Neural cell (in vitro differentiated cells): ENCODE results near the gene FCRL6. TPM values are rescaled to one million over a fixed set of nuclear protein-coding genes. Genes with fewer than 3 reads are reported as not detected.

Source experiments
- H2AFZ ChIP-seq: fragments of 200-600, 300-800 bp; sonication (generic), shearing (Covaris generic); 2 replicates; pipeline ENCODE4 v1.6.0; 2014; ENCODE audit warnings: low read depth, mild to moderate bottlenecking, antibody characterized with exemption, low read length, moderate library complexity
- H3F3A ChIP-seq: fragments of 200-600 bp; shearing (Covaris generic); 2 replicates; pipeline ENCODE4 v1.6.1; 2016; ENCODE audit warnings: mild to moderate bottlenecking, moderate library complexity, mixed read lengths, antibody characterized with exemption, low read length; ENCODE audit not compliant: insufficient read depth, poor library complexity, severe bottlenecking
- H3K27ac ChIP-seq: fragments of 200-600, 300-800 bp; sonication (generic), shearing (Covaris generic); 2 replicates; pipeline ENCODE4 v1.5.1; 2014; ENCODE audit warnings: mild to moderate bottlenecking, low read length, moderate library complexity
- H3K27me3 ChIP-seq: fragments of 300-800, 200-600 bp; sonication (generic), shearing (Covaris generic); 2 replicates; pipeline ENCODE4 v1.6.0; 2014; ENCODE audit warnings: mild to moderate bottlenecking, low read depth, low read length, moderate library complexity; ENCODE audit not compliant: insufficient read depth
- H3K36me3 ChIP-seq: fragments of 300-800, 200-600 bp; sonication (generic), shearing (Covaris generic); 2 replicates; pipeline ENCODE4 v1.5.1; 2014; ENCODE audit warnings: mild to moderate bottlenecking, antibody characterized with exemption, low read length, moderate library complexity; ENCODE audit not compliant: insufficient read depth
- H3K4me2 ChIP-seq: fragments of 300-800, 200-600 bp; sonication (generic), shearing (Covaris generic); 2 replicates; pipeline ENCODE4 v1.6.0; 2014; ENCODE audit warnings: mild to moderate bottlenecking, low read length
- H3K4me3 ChIP-seq: fragments of 300-800, 200-600 bp; sonication (generic), shearing (Covaris generic); 2 replicates; pipeline ENCODE4 v1.5.1; 2014; ENCODE audit warnings: mild to moderate bottlenecking, low read length, moderate library complexity
- H3K79me2 ChIP-seq: fragments of 200-600 bp; shearing (Covaris generic); replicated peaks from 2 replicates; pipeline ENCODE4 v1.6.0; 2014; ENCODE audit warnings: mild to moderate bottlenecking, low read length, moderate library complexity; ENCODE audit not compliant: insufficient read depth
- H3K9ac ChIP-seq: fragments of 300-800, 200-600 bp; sonication (generic), shearing (Covaris generic); 2 replicates; pipeline ENCODE4 v1.6.1; 2016; ENCODE audit warnings: mild to moderate bottlenecking, low read length, mixed read lengths
- H3K9me2 ChIP-seq: fragments of 200-600 bp; shearing (Covaris generic); 2 replicates; pipeline ENCODE4 v1.6.1; 2016; ENCODE audit warnings: mild to moderate bottlenecking, low read length, mixed read lengths; ENCODE audit not compliant: insufficient read depth
- H3K9me3 ChIP-seq: fragments of 200-600, 300-800 bp; sonication (generic), shearing (Covaris generic); 2 replicates; pipeline ENCODE4 v1.6.1; 2016; ENCODE audit warnings: mild to moderate bottlenecking, mixed run types, low read length, moderate library complexity, mixed read lengths
- H4K20me1 ChIP-seq: fragments of 200-600 bp; shearing (Covaris generic); 2 replicates; pipeline ENCODE4 v1.6.1; 2016; ENCODE audit warnings: mild to moderate bottlenecking, mixed run types; ENCODE audit not compliant: insufficient read depth
- CTCF ChIP-seq: fragments of 450-650 bp; IDR thresholded peaks from 2 replicates; pipeline ENCODE4 v1.5.1; 2014; ENCODE audit warnings: antibody characterized with exemption, mild to moderate bottlenecking, moderate library complexity; ENCODE audit not compliant: poor library complexity, severe bottlenecking
- EP300 ChIP-seq: fragments of 450-650 bp; conservative IDR thresholded peaks from 2 replicates; pipeline ENCODE4 v1.6.1; 2014; ENCODE audit warnings: antibody characterized with exemption, mild to moderate bottlenecking, moderate library complexity; ENCODE audit not compliant: poor library complexity, severe bottlenecking
- EZH2 ChIP-seq: fragments of 200-600, 300-800 bp; shearing (Covaris generic), sonication (generic); IDR thresholded peaks from 2 replicates; pipeline ENCODE4 v1.6.1; 2014; ENCODE audit warnings: antibody characterized with exemption, low read length, borderline replicate concordance, mild to moderate bottlenecking; ENCODE audit not compliant: insufficient read depth, poor library complexity, severe bottlenecking
- MXI1 ChIP-seq: fragments of 450-650 bp; conservative IDR thresholded peaks from 2 replicates; pipeline ENCODE4 v1.6.1; 2014; ENCODE audit warnings: antibody characterized with exemption, mild to moderate bottlenecking; ENCODE audit not compliant: poor library complexity, severe bottlenecking
- POLR2AphosphoS5 ChIP-seq: IDR thresholded peaks from 2 replicates; pipeline ENCODE4 v1.6.1; 2012
- RAD21 ChIP-seq: fragments of 450-650 bp; conservative IDR thresholded peaks from 2 replicates; pipeline ENCODE4 v1.6.1; 2014; ENCODE audit warnings: antibody characterized with exemption, mild to moderate bottlenecking, moderate library complexity
- REST ChIP-seq: IDR thresholded peaks from 2 replicates; pipeline ENCODE4 v1.6.1; 2012; ENCODE audit warnings: borderline replicate concordance
- SMC3 ChIP-seq: fragments of 450-650 bp; conservative IDR thresholded peaks from 2 replicates; pipeline ENCODE4 v1.6.1; 2014; ENCODE audit warnings: antibody characterized with exemption, mild to moderate bottlenecking, moderate library complexity; ENCODE audit not compliant: poor library complexity
- TAF1 ChIP-seq: IDR thresholded peaks from 2 replicates; pipeline ENCODE4 v1.6.1; 2012; ENCODE audit warnings: low read depth
- polyA plus RNA-seq: library from polyadenylated mRNA; depleted of rRNA; stranded (reverse); fragments of >200 nt; gene quantifications from 2 replicates; pipeline ENCODE4 v1.2.3, GENCODE V29; 2014

FCRL6 gene
- polyA plus RNA-seq, 1 donor from 2014 or later, result not detected

DNA sequence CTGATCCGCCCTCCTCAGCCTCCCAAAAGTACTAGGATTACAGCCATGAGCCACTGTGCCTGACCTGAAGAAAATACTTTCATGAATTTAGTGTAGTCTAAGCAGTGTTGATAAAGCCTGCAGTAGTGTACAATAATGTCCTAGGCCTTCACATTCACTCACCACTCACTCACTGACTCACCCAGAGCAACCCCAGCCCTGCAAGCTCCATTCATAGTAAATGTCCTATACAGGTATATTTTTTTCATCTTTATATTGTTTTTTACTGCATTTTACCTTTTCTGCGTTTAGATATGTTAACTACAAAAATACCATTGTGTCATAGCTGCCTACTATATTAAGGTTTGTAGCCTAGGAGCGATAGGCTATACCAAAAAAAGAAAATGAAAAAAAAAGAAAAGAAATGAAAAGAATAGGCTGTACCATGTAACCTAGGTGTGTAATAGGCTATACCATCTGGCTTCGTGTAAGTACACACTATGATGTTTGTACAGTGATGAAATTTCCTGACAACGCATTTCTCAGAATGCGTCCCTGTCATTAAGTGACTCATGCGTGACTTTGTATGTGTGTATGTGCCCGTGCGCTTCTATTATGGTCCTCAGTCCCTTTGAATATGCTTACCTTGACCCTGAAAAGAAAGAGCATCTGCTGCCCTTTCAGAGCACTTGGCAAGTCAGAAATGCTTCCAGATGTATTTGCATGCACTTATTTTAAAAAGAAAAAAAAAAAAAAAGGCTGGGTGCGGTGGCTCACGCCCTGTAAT lies 15.3 kb downstream of the FCRL6 start:
- Histone ChIP-seq H3K4me2 (no peak overlapping the region), H3K9me2 (no peaks in the 10 kb centered on the region)

More for the DNA sequence above, 15.3 kb downstream of the FCRL6 start:
- no peak overlapping the region for H3K4me3 ChIP-seq
- no peaks in the 10 kb centered on the region for H3F3A ChIP-seq
- H3K9ac ChIP-seq, result no peak overlapping the region
- no peaks in the 10 kb centered on the region for H3K36me3 ChIP-seq
- H3K9me3 ChIP-seq, result no peaks in the 10 kb centered on the region
- no peaks in the 10 kb centered on the region for H3K79me2 ChIP-seq
- no peak overlapping the region for H2AFZ ChIP-seq
- no peaks in the 10 kb centered on the region for H4K20me1 ChIP-seq
- no peak overlapping the region for H3K27ac ChIP-seq
- TF ChIP-seq EP300 (no peak), CTCF (no peak), POLR2AphosphoS5 (no peak), MXI1 (no peak), RAD21 (no peak), EZH2 (no peak), SMC3 (no peak), TAF1 (no peak), REST (no peak)
- H3K27me3 ChIP-seq, result peaks cover 13% of the 10 kb centered on the region
